ENCODE data around the gene XCR1.
"Not testable (repeated sequence)": the region's sequence is repeated elsewhere in the genome, so short reads cannot be mapped to it uniquely, and the experiment has no call there.

DNA sequence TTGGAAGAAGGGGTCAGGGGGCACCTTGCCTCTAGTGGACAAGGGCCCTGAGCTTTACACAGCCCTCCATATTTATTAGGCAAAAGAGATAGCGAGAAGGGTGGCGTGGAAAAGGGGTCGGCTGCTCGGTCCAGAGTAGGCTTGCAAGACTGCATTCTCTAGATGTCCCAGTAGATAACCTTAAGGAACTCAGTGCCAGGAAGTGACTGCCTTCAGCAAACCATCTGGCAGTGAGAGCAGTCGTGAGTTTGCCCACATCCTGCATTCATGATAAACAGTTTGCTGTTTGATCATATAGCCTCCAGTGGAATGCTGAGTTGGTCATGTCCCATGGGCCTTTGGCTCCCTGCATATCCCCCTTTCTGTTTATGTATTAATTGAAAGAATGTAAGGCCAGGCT lies 18.9 kb upstream of the XCR1 start:
- TF ChIP-seq, protein P1, sequence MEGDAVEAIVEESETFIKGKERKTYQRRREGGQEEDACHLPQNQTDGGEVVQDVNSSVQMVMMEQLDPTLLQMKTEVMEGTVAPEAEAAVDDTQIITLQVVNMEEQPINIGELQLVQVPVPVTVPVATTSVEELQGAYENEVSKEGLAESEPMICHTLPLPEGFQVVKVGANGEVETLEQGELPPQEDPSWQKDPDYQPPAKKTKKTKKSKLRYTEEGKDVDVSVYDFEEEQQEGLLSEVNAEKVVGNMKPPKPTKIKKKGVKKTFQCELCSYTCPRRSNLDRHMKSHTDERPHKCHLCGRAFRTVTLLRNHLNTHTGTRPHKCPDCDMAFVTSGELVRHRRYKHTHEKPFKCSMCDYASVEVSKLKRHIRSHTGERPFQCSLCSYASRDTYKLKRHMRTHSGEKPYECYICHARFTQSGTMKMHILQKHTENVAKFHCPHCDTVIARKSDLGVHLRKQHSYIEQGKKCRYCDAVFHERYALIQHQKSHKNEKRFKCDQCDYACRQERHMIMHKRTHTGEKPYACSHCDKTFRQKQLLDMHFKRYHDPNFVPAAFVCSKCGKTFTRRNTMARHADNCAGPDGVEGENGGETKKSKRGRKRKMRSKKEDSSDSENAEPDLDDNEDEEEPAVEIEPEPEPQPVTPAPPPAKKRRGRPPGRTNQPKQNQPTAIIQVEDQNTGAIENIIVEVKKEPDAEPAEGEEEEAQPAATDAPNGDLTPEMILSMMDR (IDR thresholded peaks at IDR 0.05 in 8 of 11, conservative IDR thresholded peaks at IDR 0.05 in 3 of 11): not testable (repeated sequence)
- not testable (repeated sequence) for TF ChIP-seq POLR2A (IDR thresholded peaks at IDR 0.05)
